Smooth muscle cell of the coronary artery (primary cell): ENCODE measurements around the gene POTEC. TPM values are rescaled to one million over a fixed set of nuclear protein-coding genes. Genes with fewer than 3 reads are reported as not detected.

Experiments used
- total RNA-seq: library from RNA; depleted of rRNA; stranded (reverse); fragments of >200 nt; gene quantifications from 2 replicates; pipeline ENCODE4 v1.2.3, GENCODE V29; 2014; ENCODE audit warnings: low replicate concordance

The POTEC gene
- total RNA-seq = 0.12 TPM in 1 of 2 replicates, not detected in the other

GRCh38 chr18:14543446-14543964, at the start of gene POTEC:
TSS of gene POTEC (minus strand) at chr18:14543600. CDS start at chr18:14543146, 454 bp downstream.

Other genes starting within 250 kb of the POTEC start
- gene ANKRD30B, start 204.6 kb upstream of the POTEC start, total RNA-seq = 0.15 and 0.23 TPM in 2 replicates